H1 (cell line): ENCODE data around the gene PSPN. TPM values are rescaled to one million over a fixed set of nuclear protein-coding genes. Genes with fewer than 3 reads are reported as not detected.

Experiments
- CTCF ChIA-PET: fragments of 300-600 bp; sonication (Branson Sonifier 250); formaldehyde crosslinking; loops from one replicate; lab custom pipeline; 2021; ENCODE audit not compliant: partially characterized antibody; lab: Charles Lee
- POLR2A ChIA-PET: fragments of 300-600 bp; sonication (Branson Sonifier 250); formaldehyde crosslinking; loops from one replicate; lab custom pipeline; 2021; ENCODE audit warnings: inconsistent platforms; ENCODE audit not compliant: partially characterized antibody; lab: Charles Lee
- DNase-seq, 2 experiments: peaks; one replicate each; pipeline versions ENCODE4 v3.0.0 to v3.0.0-alpha.2; 2010 to 2022; ENCODE audit warnings: low spot score in 2 of 2, low read depth in 1 of 2, mixed read lengths in 1 of 2
- FAIRE-seq: peaks from 2 replicates; lab custom pipeline; 2011; peaks lifted over from hg19 to GRCh38; lab: Jason Lieb, UNC
- H2AFZ ChIP-seq: 2 replicates; pipeline ENCODE4 v1.8.1; 2012; ENCODE audit warnings: low read length, inconsistent platforms
- H2AK5ac ChIP-seq: 2 replicates; pipeline ENCODE4 v1.6.1; 2013; ENCODE audit warnings: low read depth, low read length
- H2BK120ac ChIP-seq: replicated peaks from 2 replicates; pipeline ENCODE3; 2013; ENCODE audit warnings: low read depth, low read length, inconsistent platforms
- H2BK12ac ChIP-seq: 2 replicates; pipeline ENCODE4 v1.6.1; 2013; ENCODE audit warnings: low read depth, low read length
- H2BK15ac ChIP-seq: 2 replicates; pipeline ENCODE4 v1.6.1; 2013; ENCODE audit warnings: low read length
- H2BK20ac ChIP-seq: 2 replicates; pipeline ENCODE4 v1.6.1; 2013; ENCODE audit warnings: low read length
- H2BK5ac ChIP-seq: 2 replicates; pipeline ENCODE4 v1.6.1; 2013; ENCODE audit warnings: low read depth, low read length
- H3K14ac ChIP-seq: 2 replicates; pipeline ENCODE4 v1.6.1; 2013; ENCODE audit warnings: inconsistent platforms; ENCODE audit not compliant: insufficient read length
- H3K18ac ChIP-seq: 2 replicates; pipeline ENCODE4 v1.6.1; 2013; ENCODE audit warnings: low read length; ENCODE audit errors: extremely low read depth
- H3K23ac ChIP-seq: 2 replicates; pipeline ENCODE4 v1.6.1; 2013; ENCODE audit warnings: inconsistent platforms; ENCODE audit not compliant: insufficient read length
- H3K23me2 ChIP-seq: 2 replicates; pipeline ENCODE4 v1.6.1; 2013; ENCODE audit warnings: low read depth, low read length
- H3K27ac ChIP-seq: 2 replicates; pipeline ENCODE4 v1.6.1; 2011; ENCODE audit warnings: low read depth, low read length, inconsistent platforms
- H3K27me3 ChIP-seq, 4 experiments: replicated peaks in 1 of 4; 1 replicate in 1 of 4; 2 replicates in 3 of 4; pipeline versions ENCODE4 v1.6.1 to v1.8.1; 2011 to 2013; ENCODE audit warnings: low read length in 3 of 4, mild to moderate bottlenecking in 3 of 4, inconsistent platforms in 2 of 4, mixed read lengths in 2 of 4, moderate library complexity in 1 of 4; ENCODE audit not compliant: control insufficient read depth in 3 of 4, insufficient read depth in 3 of 4; ENCODE audit errors: extremely low read depth in 1 of 4
- H3K36me3 ChIP-seq, 4 experiments: 2 replicates each; pipeline versions ENCODE4 v1.6.1 to v1.8.1; 2011 to 2013; ENCODE audit warnings: mild to moderate bottlenecking in 4 of 4, low read length in 3 of 4, moderate library complexity in 2 of 4, control low read depth in 1 of 4, inconsistent platforms in 1 of 4; ENCODE audit not compliant: insufficient read depth in 4 of 4, control insufficient read depth in 2 of 4
- H3K4ac ChIP-seq: replicated peaks from 2 replicates; pipeline ENCODE3; 2013; ENCODE audit warnings: low read length, low read depth, mixed read lengths, inconsistent platforms; ENCODE audit not compliant: insufficient read length
- H3K4me1 ChIP-seq, 4 experiments: replicated peaks in 1 of 4; 1 replicate in 1 of 4; 2 replicates in 3 of 4; pipeline versions ENCODE4 v1.6.1 to v1.8.1; 2011 to 2013; ENCODE audit warnings: low read length in 3 of 4, inconsistent platforms in 2 of 4, mixed read lengths in 1 of 4; ENCODE audit not compliant: insufficient read depth in 4 of 4, control insufficient read depth in 3 of 4
- H3K4me2 ChIP-seq, 2 experiments: 2 replicates each; pipeline versions ENCODE4 v1.6.1 to v1.8.1; 2011 to 2013; ENCODE audit warnings: low read depth in 2 of 2, low read length in 2 of 2, control low read depth in 1 of 2, inconsistent platforms in 1 of 2, mild to moderate bottlenecking in 1 of 2; ENCODE audit not compliant: insufficient read depth in 1 of 2
- H3K4me3 ChIP-seq, 4 experiments: fragments of 200-600, 300-600 bp in 1 of 4; sonication (generic), shearing (Covaris generic), sonication (Bioruptor Twin) in 1 of 4; 2 replicates each; pipeline versions ENCODE4 v1.5.1 to v1.8.1; 2011 to 2016; ENCODE audit warnings: low read length in 4 of 4, low read depth in 3 of 4, control low read depth in 2 of 4, inconsistent platforms in 2 of 4, mild to moderate bottlenecking in 2 of 4, mixed read lengths in 1 of 4, moderate library complexity in 1 of 4; ENCODE audit not compliant: insufficient read depth in 2 of 4; ENCODE audit errors: extremely low read depth in 1 of 4
- H3K56ac ChIP-seq: replicated peaks from 2 replicates; pipeline ENCODE3; 2013; ENCODE audit warnings: low read depth, mild to moderate bottlenecking, mixed read lengths, low read length, inconsistent platforms; ENCODE audit not compliant: insufficient read length
- H3K79me1 ChIP-seq: 2 replicates; pipeline ENCODE4 v1.6.1; 2013; ENCODE audit warnings: low read depth, low read length, control low read depth
- H3K79me2 ChIP-seq, 2 experiments: 2 replicates each; pipeline versions ENCODE4 v1.6.1 to v1.8.1; 2012 to 2013; ENCODE audit warnings: low read length in 2 of 2, mild to moderate bottlenecking in 2 of 2, inconsistent platforms in 1 of 2; ENCODE audit not compliant: insufficient read depth in 2 of 2, control insufficient read depth in 1 of 2
- H3K9ac ChIP-seq, 4 experiments: replicated peaks in 1 of 4; 1 replicate in 1 of 4; 2 replicates in 3 of 4; pipeline versions ENCODE4 v1.6.1 to v1.8.1; 2011 to 2013; ENCODE audit warnings: low read depth in 3 of 4, low read length in 3 of 4, control low read depth in 2 of 4, mild to moderate bottlenecking in 2 of 4, moderate library complexity in 2 of 4, inconsistent platforms in 1 of 4; ENCODE audit errors: extremely low read depth in 1 of 4
- H3K9me3 ChIP-seq, 2 experiments: 2 replicates each; pipeline versions ENCODE4 v1.6.1 to v1.8.1; 2012 to 2013; ENCODE audit warnings: mild to moderate bottlenecking in 2 of 2, moderate library complexity in 2 of 2, control low read depth in 1 of 2, inconsistent platforms in 1 of 2, low read depth in 1 of 2, low read length in 1 of 2, mixed read lengths in 1 of 2; ENCODE audit not compliant: insufficient read depth in 2 of 2
- H4K20me1 ChIP-seq, 2 experiments: replicated peaks in 1 of 2; 2 replicates each; pipeline versions ENCODE3 to v1.8.1; 2011 to 2013; ENCODE audit warnings: inconsistent platforms in 2 of 2, low read length in 2 of 2, mild to moderate bottlenecking in 1 of 2; ENCODE audit not compliant: insufficient read depth in 2 of 2, control insufficient read depth in 1 of 2
- H4K5ac ChIP-seq: 2 replicates; pipeline ENCODE4 v1.6.1; 2013; ENCODE audit warnings: low read length, low read depth, mixed read lengths, inconsistent platforms; ENCODE audit not compliant: insufficient read length
- H4K8ac ChIP-seq: 2 replicates; pipeline ENCODE4 v1.8.0; 2013; ENCODE audit warnings: mild to moderate bottlenecking, moderate library complexity, low read length, inconsistent platforms; ENCODE audit not compliant: insufficient read depth; ENCODE audit errors: extremely low read depth
- H4K91ac ChIP-seq: replicated peaks from 2 replicates; pipeline ENCODE3; 2013; ENCODE audit warnings: low read length, mixed read lengths, inconsistent platforms; ENCODE audit not compliant: insufficient read length
- CEBPB ChIP-seq: IDR thresholded peaks from 2 replicates; pipeline ENCODE4 v1.6.1; 2012; ENCODE audit warnings: low read depth, low read length
- CHD2 ChIP-seq: IDR thresholded peaks from 2 replicates; pipeline ENCODE4 v1.6.1; 2012; ENCODE audit warnings: low read length, improper control_type of control experiment
- KDM1A ChIP-seq: fragments of 200-600, 300-600 bp; sonication (generic); IDR thresholded peaks from 2 replicates; pipeline ENCODE4 v1.7.1; 2016; ENCODE audit warnings: mild to moderate bottlenecking, low read length, borderline replicate concordance
- MAFK ChIP-seq: IDR thresholded peaks from 2 replicates; pipeline ENCODE4 v1.6.1; 2012; ENCODE audit warnings: low read depth, mild to moderate bottlenecking, improper control_type of control experiment, low read length
- PHF8 ChIP-seq: fragments of 200-600 bp; sonication (generic); conservative IDR thresholded peaks from 2 replicates; pipeline ENCODE4 v1.7.1; 2012; ENCODE audit warnings: low read depth, mild to moderate bottlenecking, inconsistent platforms, low read length, moderate library complexity
- POLR2AphosphoS5 ChIP-seq: IDR thresholded peaks from 2 replicates; pipeline ENCODE4 v1.6.1; 2011; ENCODE audit warnings: low read depth, low read length
- SIX5 ChIP-seq: IDR thresholded peaks from 2 replicates; pipeline ENCODE4 v1.6.1; 2011; ENCODE audit warnings: mild to moderate bottlenecking, low read depth, low read length
- SRF ChIP-seq: IDR thresholded peaks from 2 replicates; pipeline ENCODE4 v1.6.1; 2011; ENCODE audit warnings: mild to moderate bottlenecking, low read depth, low read length, moderate library complexity
- TCF12 ChIP-seq: IDR thresholded peaks from 2 replicates; pipeline ENCODE4 v1.6.1; 2011; ENCODE audit warnings: low read depth, mild to moderate bottlenecking, low read length
- YY1 ChIP-seq: IDR thresholded peaks from 2 replicates; pipeline ENCODE4 v1.6.1; 2011; ENCODE audit warnings: low read depth, mild to moderate bottlenecking, low read length
- ZNF274 ChIP-seq: IDR thresholded peaks from 2 replicates; pipeline ENCODE4 v1.7.0; 2012; ENCODE audit warnings: low read length, borderline replicate concordance; ENCODE audit errors: extremely low read depth
- WGBS, 2 experiments: shearing (Covaris generic) in 1 of 2; methylation state at CpG; one replicate each; pipeline versions ENCODE4 v1.1.6 to v1.1.7; 2013 to 2015; ENCODE audit warnings: low lambda C conversion rate in 2 of 2, mixed read lengths in 2 of 2, inconsistent platforms in 1 of 2, low coverage in 1 of 2, missing lambda C conversion rate in 1 of 2; ENCODE audit not compliant: insufficient replicate concordance in 2 of 2, insufficient coverage in 1 of 2, insufficient read length in 1 of 2; ENCODE audit errors: extremely low coverage in 1 of 2, missing lambda C conversion rate in 1 of 2; 5-methylcytosine and 5-hydroxymethylcytosine counted together
- polyA plus RNA-seq, 7 experiments: library from polyadenylated mRNA; depleted of rRNA in 3 of 7; stranded (reverse) in 5 of 7; unstranded in 2 of 7; fragments of >200 nt in 5 of 7; fragments of 200-250 nt in 2 of 7; gene quantifications; 1 replicate in 5 of 7; 2 replicates in 1 of 7; 4 replicates in 1 of 7; pipeline versions ENCODE4 v1.2.1 to v1.2.3, GENCODE V29; 2011 to 2013; ENCODE audit warnings: missing spikeins in 2 of 7, mixed read lengths in 2 of 7
- total RNA-seq: library from RNA; stranded (reverse); fragmentation: NEBNext Ultra II Directional; extraction: Animal tissue kit (Norgen Biotek cat#: 25700); gene quantifications from 2 replicates; pipeline ENCODE4 v1.2.1, GENCODE V29; 2021
- TF ChIP-seq, protein P1 (sequence below): IDR thresholded peaks from 2 replicates; pipeline ENCODE4 v1.6.1; 2011; ENCODE audit warnings: low read depth, mild to moderate bottlenecking, low read length; ENCODE audit not compliant: insufficient read depth
- TF ChIP-seq, protein P2 (sequence below): IDR thresholded peaks from 2 replicates; pipeline ENCODE4 v1.6.1; 2011; ENCODE audit warnings: low read length, improper control_type of control experiment

The PSPN gene
- total and polyA plus RNA-seq, 2 of the 8 experiments (the other 6 are each of a cell fraction or from before 2014, with no cell fraction given), result 1.0 to 2.1 TPM

DNA sequence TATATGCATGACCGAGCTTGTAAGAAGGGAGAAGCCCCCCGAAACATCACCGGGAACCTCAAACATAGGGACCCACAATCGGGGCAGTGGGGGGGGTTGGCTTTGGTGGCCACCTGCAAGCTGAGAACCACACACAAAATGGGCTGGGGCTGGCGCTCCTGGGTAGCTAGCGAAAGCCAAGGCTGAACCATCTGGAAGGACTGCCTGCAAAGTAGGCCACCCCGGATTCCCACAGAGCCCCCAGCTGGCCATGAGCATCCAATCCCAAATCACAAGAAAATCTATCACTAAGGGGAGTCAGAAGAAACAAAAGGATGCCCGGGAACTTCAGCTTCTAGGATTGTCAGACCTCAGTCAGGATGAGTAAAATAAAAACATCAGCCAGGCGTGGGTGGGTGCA lies 2.8 kb upstream of the PSPN start:
- Histone ChIP-seq H3K23me2 (peaks cover 2% of the 10 kb centered on the region; the same call in 1 of the 2 replicates), H3K27ac (no peak overlapping the region), H2BK12ac (no peak overlapping the region), H4K5ac (no peak overlapping the region), H3K18ac (no peak overlapping the region), H3K4ac (no peak overlapping the region), H3K9me3 (peaks cover 5 to 11% of the 10 kb centered on the region in 2 experiments; a peak in 2 of 4 replicates), H3K4me1 (peaks cover 0 to 11% (median 7%) of the 10 kb centered on the region in 4 experiments; a peak in 5 of 7 replicates), H2AFZ (no peak overlapping the region), H3K14ac (no peak overlapping the region), H3K27me3 (no peaks in the 10 kb centered on the region), H2BK15ac (no peak overlapping the region), H3K36me3 (peaks cover 20 to 48% (median 35%) of the 10 kb centered on the region in 4 experiments), H2BK20ac (no peak overlapping the region), H4K8ac (no peak overlapping the region), H3K4me2 (no peak overlapping the region), H4K20me1 (peaks cover 2 to 8% of the 10 kb centered on the region in 2 experiments), H2AK5ac (no peak overlapping the region), H2BK5ac (no peak overlapping the region), H3K23ac (no peak overlapping the region), H3K4me3 (no peak overlapping the region), H4K91ac (no peak overlapping the region), H3K9ac (no peak overlapping the region), H3K79me2 (no peaks in the 10 kb centered on the region), H2BK120ac (no peak overlapping the region), H3K56ac (no peak overlapping the region), H3K79me1 (no peaks in the 10 kb centered on the region)
- WGBS, 2 experiments, result 91% methylated on average over 9 of the region's 9 CpGs; no CpG with 5 or more reads in 1 of the 2 experiments
- ChIA-PET POLR2A (interaction anchor here (0.6 to 9.9 kb wide), 5 partner anchors 12 to 156 kb away, joined by 3 to 81 read pairs (median 3); partner anchors contain the start of gene GTF2F1), CTCF (interaction anchor here (0.7 to 1.9 kb wide), 5 partner anchors 9 to 252 kb away, joined by 3 to 6 read pairs (median 3); no protein-coding TSS in a partner anchor)
- no peak for DNase-seq
- FAIRE-seq, result no peak
- TF ChIP-seq MAFK, result no peak
- TF ChIP-seq, protein P1, sequence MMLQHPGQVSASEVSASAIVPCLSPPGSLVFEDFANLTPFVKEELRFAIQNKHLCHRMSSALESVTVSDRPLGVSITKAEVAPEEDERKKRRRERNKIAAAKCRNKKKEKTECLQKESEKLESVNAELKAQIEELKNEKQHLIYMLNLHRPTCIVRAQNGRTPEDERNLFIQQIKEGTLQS, result no peak
- TF ChIP-seq TCF12, result no peak
- TF ChIP-seq, protein P2, sequence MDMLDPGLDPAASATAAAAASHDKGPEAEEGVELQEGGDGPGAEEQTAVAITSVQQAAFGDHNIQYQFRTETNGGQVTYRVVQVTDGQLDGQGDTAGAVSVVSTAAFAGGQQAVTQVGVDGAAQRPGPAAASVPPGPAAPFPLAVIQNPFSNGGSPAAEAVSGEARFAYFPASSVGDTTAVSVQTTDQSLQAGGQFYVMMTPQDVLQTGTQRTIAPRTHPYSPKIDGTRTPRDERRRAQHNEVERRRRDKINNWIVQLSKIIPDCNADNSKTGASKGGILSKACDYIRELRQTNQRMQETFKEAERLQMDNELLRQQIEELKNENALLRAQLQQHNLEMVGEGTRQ, result no peak
- TF ChIP-seq KDM1A, result no peak
- TF ChIP-seq PHF8, result no peak
- TF ChIP-seq SIX5, result no peak
- TF ChIP-seq CEBPB, result no peak
- TF ChIP-seq SRF, result no peak
- no peak for TF ChIP-seq POLR2AphosphoS5
- TF ChIP-seq YY1, result no peak
- no peak for TF ChIP-seq CHD2
- no peak for TF ChIP-seq ZNF274
